SK-N-SH (cell line): ENCODE data around the gene UBIAD1.
"Not testable (repeated sequence)": the region's sequence is repeated elsewhere in the genome, so short reads cannot be mapped to it uniquely, and the experiment has no call there.

ENCODE experiments used
- EP300 ChIP-seq, 2 experiments: IDR thresholded peaks; 2 replicates each; pipeline versions ENCODE4 v1.4.0 to v1.6.1; 2012; ENCODE audit warnings: borderline replicate concordance in 1 of 2, low read depth in 1 of 2, low read length in 1 of 2
- EZH2phosphoT487 ChIP-seq: fragments of 200-600 bp; sonication (generic); IDR thresholded peaks from 2 replicates; pipeline ENCODE4 v1.6.1; 2017; ENCODE audit warnings: low read depth, mixed run types, mild to moderate bottlenecking, antibody characterized with exemption, moderate library complexity, borderline replicate concordance
- GABPA ChIP-seq: IDR thresholded peaks from 2 replicates; pipeline ENCODE4 v1.4.0; 2012; ENCODE audit warnings: low read depth, mild to moderate bottlenecking
- GATA2 ChIP-seq: sonication (generic); formaldehyde crosslinking; IDR thresholded peaks from 2 replicates; pipeline ENCODE4 v1.5.0; 2020; ENCODE audit warnings: mild to moderate bottlenecking, missing genetic modification reagents
- MEF2A ChIP-seq: IDR thresholded peaks from 2 replicates; pipeline ENCODE4 v1.4.0; 2012; ENCODE audit warnings: low read depth, borderline replicate concordance
- MXI1 ChIP-seq: IDR thresholded peaks from 2 replicates; pipeline ENCODE4 v1.6.1; 2012; ENCODE audit warnings: mild to moderate bottlenecking, low read depth, low read length, improper control_type of control experiment
- NFIC ChIP-seq: IDR thresholded peaks from 2 replicates; pipeline ENCODE4 v1.4.0; 2012; ENCODE audit warnings: borderline replicate concordance
- POLR2AphosphoS5 ChIP-seq: IDR thresholded peaks from 2 replicates; pipeline ENCODE4 v1.6.1; 2012; ENCODE audit warnings: low read depth, low read length
- TAF1 ChIP-seq: IDR thresholded peaks from 2 replicates; pipeline ENCODE4 v1.6.1; 2012; ENCODE audit warnings: low read depth, mild to moderate bottlenecking, low read length, moderate library complexity, borderline replicate concordance
- YY1 ChIP-seq: IDR thresholded peaks from 2 replicates; pipeline ENCODE4 v1.4.0; 2012; ENCODE audit warnings: low read depth, mild to moderate bottlenecking
- TF ChIP-seq, protein P1 (sequence below): fragments of 200-600 bp; sonication (generic); IDR thresholded peaks from 2 replicates; pipeline ENCODE4 v1.6.1; 2017; ENCODE audit warnings: antibody characterized with exemption, mild to moderate bottlenecking, moderate library complexity
- TF ChIP-seq, protein P2 (sequence below): IDR thresholded peaks from 2 replicates; pipeline ENCODE4 v1.4.0; 2012; ENCODE audit warnings: low read depth, borderline replicate concordance
- TF ChIP-seq, protein P3 (sequence below): IDR thresholded peaks from 2 replicates; pipeline ENCODE4 v1.4.0; 2012; ENCODE audit warnings: low read depth
- TF ChIP-seq, protein P4 (sequence below): IDR thresholded peaks from 2 replicates; pipeline ENCODE4 v1.4.0; 2012; ENCODE audit warnings: low read depth, borderline replicate concordance

- TF ChIP-seq, protein P1, sequence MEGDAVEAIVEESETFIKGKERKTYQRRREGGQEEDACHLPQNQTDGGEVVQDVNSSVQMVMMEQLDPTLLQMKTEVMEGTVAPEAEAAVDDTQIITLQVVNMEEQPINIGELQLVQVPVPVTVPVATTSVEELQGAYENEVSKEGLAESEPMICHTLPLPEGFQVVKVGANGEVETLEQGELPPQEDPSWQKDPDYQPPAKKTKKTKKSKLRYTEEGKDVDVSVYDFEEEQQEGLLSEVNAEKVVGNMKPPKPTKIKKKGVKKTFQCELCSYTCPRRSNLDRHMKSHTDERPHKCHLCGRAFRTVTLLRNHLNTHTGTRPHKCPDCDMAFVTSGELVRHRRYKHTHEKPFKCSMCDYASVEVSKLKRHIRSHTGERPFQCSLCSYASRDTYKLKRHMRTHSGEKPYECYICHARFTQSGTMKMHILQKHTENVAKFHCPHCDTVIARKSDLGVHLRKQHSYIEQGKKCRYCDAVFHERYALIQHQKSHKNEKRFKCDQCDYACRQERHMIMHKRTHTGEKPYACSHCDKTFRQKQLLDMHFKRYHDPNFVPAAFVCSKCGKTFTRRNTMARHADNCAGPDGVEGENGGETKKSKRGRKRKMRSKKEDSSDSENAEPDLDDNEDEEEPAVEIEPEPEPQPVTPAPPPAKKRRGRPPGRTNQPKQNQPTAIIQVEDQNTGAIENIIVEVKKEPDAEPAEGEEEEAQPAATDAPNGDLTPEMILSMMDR, result not testable (repeated sequence)
- not testable (repeated sequence) for TF ChIP-seq EP300 (IDR thresholded peaks at IDR 0.05; ENCODE audit: borderline replicate concordance in 1 of 2, low read depth in 1 of 2, low read length in 1 of 2); POLR2AphosphoS5; MXI1; MEF2A; TAF1; GATA2 (CRISPR knock-in tag); EZH2phosphoT487; NFIC; GABPA; YY1
- TF ChIP-seq, protein P2, sequence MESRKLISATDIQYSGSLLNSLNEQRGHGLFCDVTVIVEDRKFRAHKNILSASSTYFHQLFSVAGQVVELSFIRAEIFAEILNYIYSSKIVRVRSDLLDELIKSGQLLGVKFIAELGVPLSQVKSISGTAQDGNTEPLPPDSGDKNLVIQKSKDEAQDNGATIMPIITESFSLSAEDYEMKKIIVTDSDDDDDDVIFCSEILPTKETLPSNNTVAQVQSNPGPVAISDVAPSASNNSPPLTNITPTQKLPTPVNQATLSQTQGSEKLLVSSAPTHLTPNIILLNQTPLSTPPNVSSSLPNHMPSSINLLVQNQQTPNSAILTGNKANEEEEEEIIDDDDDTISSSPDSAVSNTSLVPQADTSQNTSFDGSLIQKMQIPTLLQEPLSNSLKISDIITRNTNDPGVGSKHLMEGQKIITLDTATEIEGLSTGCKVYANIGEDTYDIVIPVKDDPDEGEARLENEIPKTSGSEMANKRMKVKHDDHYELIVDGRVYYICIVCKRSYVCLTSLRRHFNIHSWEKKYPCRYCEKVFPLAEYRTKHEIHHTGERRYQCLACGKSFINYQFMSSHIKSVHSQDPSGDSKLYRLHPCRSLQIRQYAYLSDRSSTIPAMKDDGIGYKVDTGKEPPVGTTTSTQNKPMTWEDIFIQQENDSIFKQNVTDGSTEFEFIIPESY, result not testable (repeated sequence)
- TF ChIP-seq, protein P3, sequence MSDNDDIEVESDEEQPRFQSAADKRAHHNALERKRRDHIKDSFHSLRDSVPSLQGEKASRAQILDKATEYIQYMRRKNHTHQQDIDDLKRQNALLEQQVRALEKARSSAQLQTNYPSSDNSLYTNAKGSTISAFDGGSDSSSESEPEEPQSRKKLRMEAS, result not testable (repeated sequence)
- TF ChIP-seq, protein P4, sequence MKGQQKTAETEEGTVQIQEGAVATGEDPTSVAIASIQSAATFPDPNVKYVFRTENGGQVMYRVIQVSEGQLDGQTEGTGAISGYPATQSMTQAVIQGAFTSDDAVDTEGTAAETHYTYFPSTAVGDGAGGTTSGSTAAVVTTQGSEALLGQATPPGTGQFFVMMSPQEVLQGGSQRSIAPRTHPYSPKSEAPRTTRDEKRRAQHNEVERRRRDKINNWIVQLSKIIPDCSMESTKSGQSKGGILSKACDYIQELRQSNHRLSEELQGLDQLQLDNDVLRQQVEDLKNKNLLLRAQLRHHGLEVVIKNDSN, result not testable (repeated sequence)
These were observed 32.5 kb downstream of the UBIAD1 start for GRCh38 chr1:11305516-11305915.
